NCI-H1417 (cell line): ENCODE results near the gene SLC9A8.

ENCODE experiments used
- DNase-seq, 3 experiments: peaks; one replicate each; lab custom pipeline; 2025; lab: John Stamatoyannopoulos, UW

Gene SLC9A8

DNA sequence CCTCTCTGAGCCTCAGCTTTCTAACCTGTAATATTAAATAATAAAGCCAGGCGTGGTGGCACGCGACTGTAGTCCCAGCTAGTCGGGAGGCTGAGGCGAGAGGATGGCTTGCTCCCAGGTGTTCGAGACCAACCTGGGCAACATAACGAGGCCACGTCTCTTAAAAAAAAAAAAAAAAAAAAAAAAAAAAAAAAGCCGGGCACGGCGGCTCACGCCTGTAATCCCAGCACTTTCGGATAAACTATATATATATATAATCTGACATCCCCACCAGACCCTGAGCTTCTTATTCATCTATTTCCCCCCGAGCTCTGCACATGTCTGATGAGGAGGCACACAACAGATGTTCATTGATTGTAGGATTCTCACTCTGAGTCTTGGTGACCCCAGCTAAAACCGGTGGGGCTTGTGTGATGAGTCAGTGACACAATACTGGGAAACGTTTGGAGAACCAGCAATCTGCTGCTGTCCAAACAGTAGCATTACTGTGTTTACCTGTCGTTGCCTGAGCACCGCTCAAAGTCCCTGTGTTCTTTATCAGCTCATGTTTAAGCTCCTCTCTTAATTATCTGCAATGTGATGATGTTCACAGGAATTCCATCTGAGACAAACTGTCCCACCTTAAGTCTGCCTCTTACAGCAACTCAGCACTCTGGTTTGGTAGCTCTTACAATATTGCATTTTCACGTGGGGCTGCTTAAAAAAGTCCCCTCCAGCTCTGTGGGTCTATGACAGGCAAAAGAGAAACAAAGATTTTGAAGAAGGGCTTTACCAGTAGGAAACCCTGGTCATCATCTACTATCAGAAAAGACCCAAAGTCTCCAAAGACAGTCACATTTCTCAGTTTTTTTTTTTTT is 103.7 kb downstream of the SLC9A8 start:
- peak; percentile 26 to 82 (median 63) for DNase-seq

DNA sequence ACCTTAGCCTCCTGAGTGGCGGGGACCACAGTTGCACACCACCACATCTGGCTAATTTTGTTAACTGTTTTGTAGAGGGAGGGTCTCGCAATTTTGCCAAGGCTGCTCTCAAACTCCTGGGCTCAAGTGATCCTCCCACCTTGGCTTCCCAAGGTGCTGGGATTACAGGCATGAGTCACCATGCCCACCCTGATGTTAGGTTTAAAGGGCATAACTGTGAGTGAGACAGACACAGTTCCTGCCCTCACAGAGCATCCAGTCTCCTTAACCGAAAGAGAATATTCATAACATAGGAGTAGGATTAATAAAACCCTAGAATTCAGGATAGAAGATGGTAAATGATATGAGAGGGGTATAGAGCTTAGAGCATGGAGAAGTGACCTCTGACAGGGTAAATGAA is 105.8 kb downstream of the SLC9A8 start:
- DNase-seq: no peak

DNA sequence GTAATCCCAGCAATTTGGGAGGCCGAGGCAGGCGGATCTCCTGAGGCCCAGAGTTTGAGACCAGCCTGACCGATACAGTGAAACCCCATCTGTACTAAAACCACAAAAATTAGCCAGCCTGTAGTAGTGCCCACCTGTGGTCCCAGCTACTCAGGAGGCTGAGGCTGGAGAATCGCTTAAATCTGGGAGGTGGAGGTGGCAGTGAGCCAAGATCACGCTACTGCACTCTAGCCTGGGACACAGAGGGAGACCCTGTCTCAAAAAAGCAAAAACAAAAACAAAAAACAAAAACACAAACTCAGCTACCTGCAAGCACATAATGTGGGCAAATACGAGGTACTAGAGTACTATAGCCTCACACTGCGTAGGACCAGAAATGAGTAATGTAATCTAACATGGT is 106.4 kb downstream of the SLC9A8 start:
- no peak for DNase-seq

DNA sequence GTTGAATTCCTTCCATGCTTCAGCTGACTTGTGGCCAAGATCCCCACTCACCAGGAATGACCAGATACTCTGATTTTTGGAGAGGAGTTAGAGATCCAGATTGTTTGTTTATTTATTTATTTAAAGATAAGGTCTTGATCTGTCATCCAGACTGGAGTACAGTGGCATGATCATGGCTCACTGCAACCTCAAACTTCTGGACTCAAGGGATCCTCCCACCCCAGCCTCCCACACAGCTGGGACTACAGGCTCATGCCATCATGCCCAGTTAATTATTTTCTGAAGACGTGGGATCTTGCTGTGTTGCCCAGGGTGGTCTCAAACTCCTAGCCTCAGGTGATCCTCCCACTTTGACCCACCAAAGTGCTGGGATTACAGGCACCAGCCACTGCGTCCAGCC is 106.8 kb downstream of the SLC9A8 start:
- DNase-seq: no peak

DNA sequence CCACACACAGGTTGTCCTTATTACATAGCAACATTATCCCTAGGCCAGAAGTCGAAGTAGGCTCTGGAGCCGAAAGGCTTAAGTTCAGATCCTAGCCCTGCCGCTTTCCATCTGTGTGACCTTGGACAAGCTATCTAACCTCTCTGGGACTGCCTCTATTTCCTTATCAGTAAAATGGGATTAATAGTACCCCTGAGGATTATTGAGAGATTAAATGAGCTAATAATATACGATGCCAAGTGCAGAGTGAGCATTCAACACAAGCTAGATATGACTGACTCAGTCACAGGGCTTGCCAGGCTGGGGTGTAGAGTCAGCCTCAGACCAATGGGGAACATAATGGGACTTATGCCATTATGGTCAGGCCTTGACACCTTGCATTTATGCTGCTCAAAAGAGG is 111.6 kb downstream of the SLC9A8 start:
- DNase-seq: no peak

DNA sequence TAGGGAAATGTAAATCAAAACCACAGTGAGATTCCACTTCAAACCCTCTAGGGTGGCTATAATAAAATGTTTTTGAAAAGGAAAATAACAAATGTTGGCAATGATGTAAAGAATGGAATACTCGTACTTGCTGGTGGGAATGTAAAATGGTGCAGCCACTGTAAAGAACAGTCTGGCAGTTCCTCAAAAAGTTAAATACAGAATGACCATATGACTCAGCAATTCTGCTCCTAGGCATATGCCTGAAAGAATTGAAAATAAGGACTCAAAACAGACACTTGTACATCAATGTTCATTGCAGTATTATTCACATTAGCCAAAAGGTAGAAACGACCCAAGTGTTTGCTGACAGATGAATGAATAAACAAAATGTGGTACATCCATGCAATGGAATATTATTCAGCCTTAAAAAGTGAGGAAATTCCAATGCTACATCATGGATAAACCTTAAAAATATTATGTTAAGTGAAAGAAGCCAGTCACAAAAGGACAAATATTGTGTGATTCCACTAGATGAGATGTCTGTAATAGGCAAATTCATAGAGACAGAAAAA is 113.3 kb downstream of the SLC9A8 start:
- DNase-seq: no peak

DNA sequence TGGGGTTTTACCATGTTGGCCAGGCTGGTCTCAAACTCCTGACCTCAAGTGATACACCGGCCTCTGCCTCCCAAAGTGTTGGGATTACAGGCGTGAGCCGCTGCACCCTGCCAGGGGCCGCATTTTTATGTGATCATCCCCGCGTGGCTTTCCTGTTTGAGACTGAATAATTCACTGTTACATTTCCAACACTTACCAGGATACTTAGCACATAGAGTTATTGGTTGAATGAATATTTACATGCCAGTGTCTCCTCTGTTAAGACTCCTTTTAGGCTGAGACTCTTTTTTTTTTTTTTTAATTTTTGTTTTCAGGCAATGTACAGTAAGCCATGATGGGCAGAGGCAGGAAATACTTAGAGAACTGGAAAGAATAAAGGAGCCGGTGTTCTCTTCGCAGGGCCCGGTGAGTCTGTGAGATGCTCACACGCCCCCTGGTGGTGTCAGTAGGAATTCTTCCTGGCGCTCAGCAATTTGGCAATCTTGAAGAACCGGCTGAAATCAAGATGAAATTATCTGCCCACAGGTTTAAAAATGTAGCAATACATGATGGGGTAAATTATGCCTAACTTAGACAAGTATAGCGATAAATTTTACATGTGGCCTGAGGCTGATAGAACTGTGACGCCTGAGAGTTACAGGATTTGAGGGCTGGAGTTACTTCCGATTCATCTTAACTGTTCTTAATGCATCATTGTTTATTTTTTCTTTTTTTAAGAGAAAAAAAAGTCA is 115.9 kb downstream of the SLC9A8 start:
- peak; percentile 73 to 89 (median 74) for DNase-seq

DNA sequence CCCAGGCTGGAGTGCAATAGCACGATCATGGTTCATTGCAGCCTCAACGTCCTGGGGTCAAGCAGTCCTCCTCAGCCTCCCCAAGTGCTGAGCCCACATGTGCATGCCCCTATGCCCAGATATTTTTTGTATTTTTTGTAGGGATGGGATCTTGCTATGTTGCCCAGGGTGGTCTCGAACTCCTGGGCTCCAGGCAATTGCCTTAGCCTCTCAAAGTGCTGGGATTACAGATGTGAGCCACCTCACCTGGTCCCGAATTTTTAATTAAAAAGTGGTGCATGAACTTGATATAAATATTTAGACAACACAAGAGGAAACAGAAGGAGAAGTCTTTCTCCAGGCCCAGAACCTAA is 116.5 kb downstream of the SLC9A8 start:
- DNase-seq: no peak

DNA sequence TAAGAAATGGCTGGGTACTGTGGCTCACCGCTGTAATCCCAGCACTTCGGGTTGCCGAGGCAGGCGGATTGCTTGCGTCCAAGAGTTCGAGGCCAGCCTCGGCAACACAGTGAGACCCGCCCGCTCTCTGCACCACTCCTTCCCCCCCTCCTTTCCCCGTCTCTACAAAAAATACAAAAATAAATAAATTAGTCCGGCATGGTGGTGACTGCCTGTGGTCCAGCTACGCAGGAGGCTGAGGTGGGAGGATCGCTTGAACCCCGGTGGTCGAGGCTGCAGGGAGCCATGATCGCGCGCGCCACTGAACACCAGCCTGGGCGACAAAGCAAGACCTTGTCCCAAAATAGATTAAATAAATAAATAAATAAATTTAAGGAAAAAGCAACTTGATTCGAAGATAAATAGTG is 123.1 kb downstream of the SLC9A8 start:
- peak in 1 of 3 experiments; percentile 28 for DNase-seq

DNA sequence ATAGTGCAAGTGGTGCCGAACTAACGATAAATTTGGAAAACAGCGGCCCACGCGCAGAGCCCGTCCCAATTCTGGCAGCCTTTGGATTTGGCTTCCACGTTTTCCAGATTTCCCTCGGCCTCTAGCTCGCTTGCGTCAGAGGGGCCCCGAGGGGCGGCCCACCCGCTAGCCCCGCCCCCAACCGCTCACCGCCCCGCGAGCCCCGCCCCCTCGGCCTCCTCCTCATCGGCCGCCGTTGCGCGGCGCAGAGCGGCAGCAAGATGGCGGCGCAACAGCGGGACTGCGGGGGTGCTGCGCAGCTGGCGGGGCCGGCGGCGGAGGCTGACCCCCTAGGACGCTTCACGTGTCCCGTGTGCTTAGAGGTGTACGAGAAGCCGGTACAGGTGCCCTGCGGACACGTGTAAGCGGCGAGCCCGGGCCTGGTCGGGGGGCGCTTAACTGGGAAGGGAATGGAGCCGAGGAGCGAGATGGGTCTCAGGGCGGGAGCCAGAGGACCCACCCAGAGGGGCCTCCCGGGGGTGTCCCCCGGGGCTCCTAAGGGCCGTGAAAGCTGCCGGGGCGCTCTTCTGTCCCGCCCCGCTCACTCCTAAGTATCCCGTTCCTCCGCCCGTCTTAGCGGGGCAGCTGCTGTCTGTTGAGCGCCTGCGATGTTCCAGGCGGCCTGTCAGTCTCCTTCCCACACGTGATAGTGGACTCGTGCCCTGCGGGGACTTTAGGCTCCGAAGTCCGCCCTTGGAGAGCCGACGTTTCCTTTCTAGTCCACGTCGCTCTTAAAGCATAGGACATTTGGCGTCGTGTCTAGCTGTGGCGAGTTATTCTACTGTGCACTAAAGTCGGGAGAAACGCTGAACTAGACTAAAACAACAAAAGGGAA is 123.8 kb downstream of the SLC9A8 start, which contains the start of gene RNF114:
Gene RNF114, plus strand, starts transcription at position 245 of the 874 bp plus-strand sequence. Its CDS starts 16 bp downstream, at position 261.
- peak; percentile 93 to 96 (median 95) for DNase-seq

DNA sequence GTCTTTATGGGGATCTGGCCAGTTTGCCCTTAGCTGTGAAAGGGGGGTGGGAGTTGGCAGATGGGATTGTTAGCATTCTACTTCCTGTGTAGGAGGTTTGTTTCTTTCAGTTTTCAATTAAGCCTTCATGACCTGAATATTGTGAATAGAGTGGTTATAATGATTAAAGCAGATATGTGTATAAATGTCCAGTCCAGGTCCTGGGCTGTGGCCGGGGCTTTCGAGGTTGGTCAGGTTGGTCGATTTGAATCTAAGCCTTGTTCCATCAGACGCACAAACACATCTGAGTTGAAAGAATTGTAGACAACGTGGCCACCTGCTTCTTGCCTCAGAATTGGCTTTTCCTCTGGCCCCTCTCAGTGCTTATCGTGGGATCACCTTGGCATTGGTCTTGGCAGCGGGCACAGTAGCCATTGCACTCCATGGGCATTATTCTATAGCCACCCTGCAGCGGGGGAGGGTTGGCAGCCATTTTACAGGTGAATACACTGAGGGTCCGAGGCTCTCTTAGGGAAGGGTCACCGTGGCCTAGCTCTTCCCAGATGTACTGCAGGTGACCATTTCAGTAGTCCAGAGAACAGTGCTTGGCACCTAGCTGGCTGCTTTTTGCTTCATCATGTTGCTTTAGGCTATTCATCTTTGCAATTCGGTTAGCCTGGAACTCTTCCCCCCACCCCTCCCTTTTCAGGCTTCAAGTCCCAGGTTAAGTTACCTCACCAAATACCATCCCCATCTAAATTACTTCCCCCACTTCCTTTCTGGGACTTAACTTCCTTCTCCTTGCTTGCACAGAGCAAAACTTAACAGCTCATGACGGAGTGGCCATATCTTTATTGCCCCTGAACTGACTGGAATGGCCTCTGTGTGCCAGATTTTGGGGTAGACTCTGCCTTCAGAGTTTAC is 124.7 kb downstream of the SLC9A8 start:
- peak in 1 of 3 experiments; percentile 45 for DNase-seq

DNA sequence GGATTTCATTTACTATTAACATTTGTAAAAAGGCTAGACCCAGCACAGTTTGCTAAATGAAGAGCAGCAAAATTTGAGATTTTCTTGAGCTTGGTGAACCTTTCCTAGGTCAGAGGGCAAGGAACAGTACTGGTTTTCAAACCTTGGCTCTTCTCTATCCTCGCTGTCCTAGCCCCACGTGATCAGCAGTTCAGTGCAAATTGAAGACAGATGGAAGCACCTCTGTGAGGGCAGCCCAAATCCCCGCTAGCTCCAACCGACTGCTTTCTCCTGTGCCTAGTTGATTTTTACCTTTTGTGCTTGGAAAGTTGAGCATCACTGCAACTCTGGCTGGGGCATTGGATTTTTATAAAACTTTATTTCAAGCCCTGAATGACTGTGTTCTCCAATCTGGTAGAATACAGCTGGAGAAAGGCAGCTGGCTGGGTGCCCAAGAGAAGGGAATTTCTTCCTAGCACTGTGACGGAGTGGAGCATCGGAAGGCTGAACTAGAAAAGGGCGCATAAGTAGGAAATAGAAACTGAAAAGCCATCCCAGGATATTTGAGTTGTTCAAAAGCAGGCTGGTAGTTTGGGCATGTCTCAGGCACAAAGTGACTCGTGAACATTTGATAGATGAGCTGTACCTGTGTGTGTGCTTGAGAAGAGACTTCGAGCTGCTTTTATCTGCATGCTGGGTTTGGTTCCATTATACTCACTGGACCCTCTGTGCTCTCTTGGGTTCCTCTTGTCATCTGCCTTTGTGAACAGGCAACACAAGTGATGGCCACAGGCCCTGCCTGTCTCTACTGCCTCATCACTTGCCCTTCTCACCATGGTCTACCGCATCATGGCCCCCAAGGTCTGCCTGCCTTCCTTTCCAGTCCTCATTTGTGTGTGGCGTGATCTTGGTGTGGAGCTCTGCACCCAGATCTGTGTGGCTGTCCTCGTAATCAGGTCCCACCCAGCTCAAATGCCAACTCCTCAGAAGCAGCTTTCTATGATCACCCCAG is 125.8 kb downstream of the SLC9A8 start:
- no peak for DNase-seq

DNA sequence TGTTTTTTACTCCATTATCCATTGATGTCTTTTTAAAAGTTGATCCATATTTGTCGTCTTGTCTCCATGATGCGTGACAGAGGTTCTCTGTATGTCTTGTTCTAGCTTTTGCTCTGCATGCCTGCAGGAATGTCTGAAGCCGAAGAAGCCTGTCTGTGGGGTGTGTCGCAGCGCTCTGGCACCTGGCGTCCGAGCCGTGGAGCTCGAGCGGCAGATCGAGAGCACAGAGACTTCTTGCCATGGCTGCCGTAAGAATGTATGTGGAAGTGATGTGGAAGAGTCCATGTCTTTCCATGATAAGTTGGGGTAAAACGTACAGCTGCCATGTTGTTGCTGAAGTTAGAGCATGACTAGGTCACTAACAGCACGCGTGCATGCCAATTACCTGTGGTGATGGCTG is 128.8 kb downstream of the SLC9A8 start:
- no peak for DNase-seq
